LNCaP clone FGC (cell line): ENCODE data around the gene RGPD3.

ENCODE experiments used
- DNase-seq: peaks from one replicate; pipeline ENCODE4 v3.0.0-alpha.2; 2011; ENCODE audit warnings: low read depth
- H3K4me3 ChIP-seq: 2 replicates; pipeline ENCODE4 v1.5.1; 2011; ENCODE audit warnings: mild to moderate bottlenecking, low read depth, low read length, control low read depth
- CTCF ChIP-seq: IDR thresholded peaks from 2 replicates; pipeline ENCODE4 v1.5.1; 2012; ENCODE audit warnings: mild to moderate bottlenecking; ENCODE audit not compliant: control insufficient read depth, insufficient read depth; ENCODE audit errors: extremely low read depth

Gene RGPD3

GRCh38 chr2:106356291-106356690 lies 111.9 kb downstream of the RGPD3 start:
- DNase-seq, result no peak
- no peak overlapping the region for H3K4me3 ChIP-seq
- TF ChIP-seq CTCF, result no peak

DNA sequence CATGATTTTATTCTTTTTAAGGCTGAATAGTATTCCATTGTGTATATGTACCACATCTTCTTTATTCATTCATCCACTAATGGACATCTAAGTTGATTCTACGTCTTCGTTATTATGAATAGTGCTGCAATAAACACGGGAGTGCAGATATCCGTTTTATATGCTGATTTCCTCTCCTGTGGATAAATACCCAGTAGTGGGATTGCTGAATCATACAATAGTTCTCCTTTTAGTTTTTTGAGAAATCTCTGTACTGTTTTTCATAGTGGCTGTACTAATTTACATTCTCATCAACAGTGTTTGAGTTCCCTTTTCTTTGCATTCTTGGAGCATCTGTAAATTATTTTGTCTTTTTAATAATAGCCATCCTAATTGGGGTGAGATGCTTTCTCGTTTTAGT lies 114.5 kb downstream of the RGPD3 start:
- DNase-seq, result no peak
- no peak for TF ChIP-seq CTCF

GRCh38 chr2:106350980-106351379 lies 117.2 kb downstream of the RGPD3 start:
- no peak overlapping the region for H3K4me3 ChIP-seq
- TF ChIP-seq CTCF, result no peak
- no peak for DNase-seq

More for the DNA sequence above, 114.5 kb downstream of the RGPD3 start:
- H3K4me3 ChIP-seq, result no peak overlapping the region

- TF ChIP-seq CTCF, result no peak
- no peak overlapping the region for H3K4me3 ChIP-seq
- no peak for DNase-seq
These were observed 123.9 kb downstream of the RGPD3 start for GRCh38 chr2:106344302-106344701.

GRCh38 chr2:106343274-106343673 lies 124.9 kb downstream of the RGPD3 start:
- DNase-seq, result no peak
- no peak overlapping the region for H3K4me3 ChIP-seq
- TF ChIP-seq CTCF, result no peak

DNA sequence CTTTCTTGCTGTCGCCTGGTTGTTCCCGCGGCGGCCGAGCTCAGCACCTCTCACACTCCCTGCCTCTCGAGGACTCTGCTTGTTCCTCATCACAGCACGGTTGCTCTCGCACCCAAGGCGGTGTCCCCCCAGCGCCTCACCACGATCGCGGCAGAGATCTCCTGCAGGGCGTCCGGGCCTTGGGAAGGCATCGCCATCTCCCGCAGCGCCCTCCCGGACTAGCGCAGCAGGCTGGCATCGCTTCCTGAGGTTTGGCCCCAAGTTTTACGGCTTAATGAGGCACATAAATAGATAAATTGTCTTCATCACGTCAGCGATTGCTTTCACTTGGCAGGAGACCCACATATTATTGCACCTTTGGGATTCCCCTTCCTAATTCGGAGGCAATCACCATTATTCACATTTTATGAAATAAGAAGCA lies 125.4 kb downstream of the RGPD3 start:
- DNase-seq, result no peak
- no peak for TF ChIP-seq CTCF
- no peak overlapping the region for H3K4me3 ChIP-seq

DNA sequence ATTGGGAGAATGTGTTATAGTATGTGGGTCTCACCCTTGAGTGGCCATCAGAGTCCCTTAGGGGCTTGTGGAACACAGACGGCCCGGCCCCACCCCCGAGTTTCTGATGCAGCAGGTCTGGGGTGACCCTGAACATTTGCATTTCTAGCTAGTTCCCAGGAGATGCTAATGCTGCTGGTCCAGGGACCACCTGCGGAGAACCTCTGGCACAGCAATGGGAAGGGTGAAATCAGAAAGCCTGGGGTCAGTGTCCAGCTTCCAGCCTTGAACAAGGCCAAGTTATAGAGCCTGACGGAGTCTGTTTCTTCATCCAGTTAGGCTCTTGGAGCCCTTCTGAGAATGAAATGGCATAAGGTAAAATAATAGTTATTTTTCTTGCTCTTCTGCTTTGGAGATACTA lies 126.5 kb downstream of the RGPD3 start:
- DNase-seq, result no peak
- TF ChIP-seq CTCF, result no peak
- H3K4me3 ChIP-seq, result no peak overlapping the region
